Ovary (tissue), 9 donors: ENCODE results near the gene FGD5. TPM values are rescaled to one million over a fixed set of nuclear protein-coding genes. Genes with fewer than 3 reads are reported as not detected.

Experiments used
- DNase-seq, 5 donors: peaks; one replicate each; pipeline ENCODE4 v3.0.0-alpha.2; 2019 to 2020
- H3K27ac ChIP-seq, 2 donors: fragments of 200-600 bp; one replicate each; pipeline versions ENCODE4 v1.5.1 to v1.8.0; 2019 to 2022
- H3K27me3 ChIP-seq: fragments of 200-600 bp; one replicate; pipeline ENCODE4 v1.8.0; 2022
- H3K36me3 ChIP-seq: fragments of 200-600 bp; sonication (generic); one replicate; pipeline ENCODE4 v1.5.1; 2019
- H3K4me1 ChIP-seq: one replicate; pipeline ENCODE4 v1.8.1; 2013; ENCODE audit warnings: mild to moderate bottlenecking, moderate library complexity; ENCODE audit not compliant: insufficient read depth
- H3K4me3 ChIP-seq: fragments of 200-600 bp; sonication (generic); one replicate; pipeline ENCODE4 v1.5.1; 2017
- H3K9me3 ChIP-seq, 2 donors: fragments of 200-600 bp in 1 of 2; sonication (generic) in 1 of 2; one replicate each; pipeline versions ENCODE4 v1.5.1 to v1.8.1; 2013 to 2019; ENCODE audit warnings: mild to moderate bottlenecking in 1 of 2, moderate library complexity in 1 of 2
- EP300 ChIP-seq: sonication (generic); formaldehyde crosslinking; IDR thresholded peaks from one replicate; pipeline ENCODE4 v1.6.1; 2017; ENCODE audit warnings: antibody characterized with exemption
- POLR2A ChIP-seq: fragments of 450-650 bp; IDR thresholded peaks from one replicate; pipeline ENCODE4 v1.6.1; 2017; ENCODE audit warnings: antibody characterized with exemption, mild to moderate bottlenecking, moderate library complexity
- WGBS, 3 donors: extraction: QIAGEN DNeasy Blood & Tissue Kit in 1 of 3; methylation state at CpG; one replicate each; pipeline versions ENCODE4 v1.1.5 to v1.1.7; 2013 to 2017; 5-methylcytosine and 5-hydroxymethylcytosine counted together
- intact Hi-C, 4 donors: fragments of 100-400 bp; cut with DNase I; formaldehyde crosslinking; loops; one replicate each; pipeline versions ENCODE4 v1.11.0 to v1.15.1; 2022 to 2023
- polyA plus RNA-seq, 2 donors: library from polyadenylated mRNA; stranded (reverse); fragments of 200-250 nt in 1 of 2; fragments of 350-450 nt in 1 of 2; fragmentation: Illumina TruSeq in 1 of 2; extraction: RNeasy Lipid Tissue Mini Kit (QIAGEN cat#74804) in 1 of 2; gene quantifications; one replicate each; pipeline ENCODE4 v1.2.3, GENCODE V29; 2013 to 2014
- total RNA-seq, 7 donors: library from RNA; depleted of rRNA in 2 of 7; stranded (reverse); fragments of >200 nt in 2 of 7; fragmentation: NEBNext Ultra II Directional in 3 of 7; extraction: Animal tissue kit (Norgen Biotek cat#: 25700) in 3 of 7; gene quantifications; one replicate each; pipeline versions ENCODE4 v1.1.0 to v1.2.4, GENCODE V29; 2016 to 2023
- TF ChIP-seq, protein P1 (sequence below), 3 donors: fragments of 450-650 bp in 2 of 3; fragments of 200-600 bp in 1 of 3; IDR thresholded peaks; one replicate each; pipeline versions ENCODE4 v1.5.1 to v1.8.0; 2016 to 2022; ENCODE audit warnings: antibody characterized with exemption in 3 of 3, mild to moderate bottlenecking in 1 of 3
- donor health status: DM: no; HTN: no; CAD: no; lungs with moderate emphysema.
- donor health status: DM: no; HTN: no; CAD: no.
- donor health status: Bipolar disorder and iron deficiency.
- donor health status: DM: yes; HTN: yes; CAD: no.
- donor health status: DM: no; HTN: no; CAD: no.
- donor health status: DM: yes; HTN: yes; CAD: no.

The FGD5 gene
- total and polyA plus RNA-seq, 9 donors: 5.1 to 38.3 (median 13.0) TPM

DNA sequence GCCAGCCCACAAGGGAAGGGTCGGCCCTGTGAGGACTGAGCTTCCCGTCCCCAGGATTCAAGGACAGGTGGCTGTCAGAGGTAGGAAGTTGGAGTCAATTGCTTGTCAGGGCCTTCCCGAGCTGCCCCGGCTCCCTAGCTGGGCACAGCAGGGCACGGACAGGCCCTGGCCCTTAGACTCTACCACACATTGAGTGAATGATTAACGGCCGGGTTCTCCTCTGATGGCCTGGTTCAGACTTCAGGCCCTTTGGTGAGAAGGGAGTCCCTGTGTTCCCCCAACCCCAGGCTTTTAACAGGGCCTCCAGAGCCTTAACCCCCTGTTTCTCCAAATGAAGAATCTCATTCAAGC is 16.4 kb upstream of the FGD5 start:
- Histone ChIP-seq H3K36me3 (no peaks in the 10 kb centered on the region), H3K27me3 (no peaks in the 10 kb centered on the region), H3K27ac (no peak overlapping the region), H3K4me1 (no peaks in the 10 kb centered on the region), H3K9me3 (no peaks in the 10 kb centered on the region), H3K4me3 (no peak overlapping the region)
- no peak for TF ChIP-seq POLR2A
- no peak for TF ChIP-seq EP300
- TF ChIP-seq, protein P1, sequence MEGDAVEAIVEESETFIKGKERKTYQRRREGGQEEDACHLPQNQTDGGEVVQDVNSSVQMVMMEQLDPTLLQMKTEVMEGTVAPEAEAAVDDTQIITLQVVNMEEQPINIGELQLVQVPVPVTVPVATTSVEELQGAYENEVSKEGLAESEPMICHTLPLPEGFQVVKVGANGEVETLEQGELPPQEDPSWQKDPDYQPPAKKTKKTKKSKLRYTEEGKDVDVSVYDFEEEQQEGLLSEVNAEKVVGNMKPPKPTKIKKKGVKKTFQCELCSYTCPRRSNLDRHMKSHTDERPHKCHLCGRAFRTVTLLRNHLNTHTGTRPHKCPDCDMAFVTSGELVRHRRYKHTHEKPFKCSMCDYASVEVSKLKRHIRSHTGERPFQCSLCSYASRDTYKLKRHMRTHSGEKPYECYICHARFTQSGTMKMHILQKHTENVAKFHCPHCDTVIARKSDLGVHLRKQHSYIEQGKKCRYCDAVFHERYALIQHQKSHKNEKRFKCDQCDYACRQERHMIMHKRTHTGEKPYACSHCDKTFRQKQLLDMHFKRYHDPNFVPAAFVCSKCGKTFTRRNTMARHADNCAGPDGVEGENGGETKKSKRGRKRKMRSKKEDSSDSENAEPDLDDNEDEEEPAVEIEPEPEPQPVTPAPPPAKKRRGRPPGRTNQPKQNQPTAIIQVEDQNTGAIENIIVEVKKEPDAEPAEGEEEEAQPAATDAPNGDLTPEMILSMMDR (IDR thresholded peaks at IDR 0.05): no peak
- no peak for DNase-seq
- intact Hi-C loops: no loop called here
- WGBS, 3 donors: 80 to 85% (median 84%) methylated on average over 7 of the region's 7 CpGs

DNA sequence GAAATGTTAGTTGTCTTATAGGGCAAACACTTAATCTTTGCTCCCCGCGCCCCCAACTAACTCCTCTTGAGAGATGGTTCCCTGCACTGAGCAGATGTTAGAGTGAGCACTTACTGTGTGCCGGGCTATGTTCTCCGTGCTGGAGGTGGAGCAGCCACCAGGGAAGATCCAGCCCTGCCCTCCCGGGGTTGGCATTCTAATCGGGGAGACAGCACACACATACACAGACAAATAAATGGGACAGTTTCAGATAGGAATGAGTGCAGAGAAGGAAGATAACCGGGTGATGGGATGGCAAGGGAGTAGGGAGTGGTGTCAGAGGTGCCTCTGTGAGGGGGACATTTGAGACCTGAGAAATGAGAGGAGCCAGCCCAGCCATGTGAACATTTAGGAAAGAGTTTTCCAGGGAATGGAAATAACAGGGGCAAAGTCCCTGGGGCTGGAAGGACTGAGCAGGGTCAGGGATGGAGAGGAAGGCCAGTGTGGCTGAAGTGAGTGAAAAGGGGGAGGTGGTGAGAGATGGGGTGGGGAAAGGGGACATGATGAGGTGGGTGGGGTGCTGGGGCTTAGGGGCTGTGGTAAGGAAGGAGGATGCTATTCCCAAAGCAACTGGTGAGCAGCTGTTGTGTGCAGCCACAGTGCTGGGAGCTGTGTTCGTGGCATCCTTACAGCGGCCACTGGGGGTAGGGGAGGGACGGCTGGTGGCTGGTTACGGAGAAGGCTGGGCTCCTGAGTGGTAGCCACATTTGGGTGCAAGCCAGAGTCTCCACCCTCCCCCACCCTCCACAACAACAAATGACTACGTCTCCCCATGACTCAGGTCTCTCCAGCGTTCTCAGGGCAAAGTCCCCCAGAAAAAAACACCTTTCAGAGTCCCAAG is 15.4 kb upstream of the FGD5 start:
- Histone ChIP-seq H3K4me3 (no peak overlapping the region), H3K27me3 (no peaks in the 10 kb centered on the region), H3K4me1 (no peaks in the 10 kb centered on the region), H3K9me3 (no peaks in the 10 kb centered on the region), H3K27ac (no peak overlapping the region), H3K36me3 (no peaks in the 10 kb centered on the region)
- TF ChIP-seq EP300 (no peak), POLR2A (no peak)
- TF ChIP-seq, protein P1 (IDR thresholded peaks at IDR 0.05): no peak
- WGBS, 3 donors: 62 to 70% (median 66%) methylated on average over 13 of the region's 13 CpGs
- peak in 1 of 5 donors; percentile 29 for DNase-seq
- intact Hi-C loops: no loop called here

DNA sequence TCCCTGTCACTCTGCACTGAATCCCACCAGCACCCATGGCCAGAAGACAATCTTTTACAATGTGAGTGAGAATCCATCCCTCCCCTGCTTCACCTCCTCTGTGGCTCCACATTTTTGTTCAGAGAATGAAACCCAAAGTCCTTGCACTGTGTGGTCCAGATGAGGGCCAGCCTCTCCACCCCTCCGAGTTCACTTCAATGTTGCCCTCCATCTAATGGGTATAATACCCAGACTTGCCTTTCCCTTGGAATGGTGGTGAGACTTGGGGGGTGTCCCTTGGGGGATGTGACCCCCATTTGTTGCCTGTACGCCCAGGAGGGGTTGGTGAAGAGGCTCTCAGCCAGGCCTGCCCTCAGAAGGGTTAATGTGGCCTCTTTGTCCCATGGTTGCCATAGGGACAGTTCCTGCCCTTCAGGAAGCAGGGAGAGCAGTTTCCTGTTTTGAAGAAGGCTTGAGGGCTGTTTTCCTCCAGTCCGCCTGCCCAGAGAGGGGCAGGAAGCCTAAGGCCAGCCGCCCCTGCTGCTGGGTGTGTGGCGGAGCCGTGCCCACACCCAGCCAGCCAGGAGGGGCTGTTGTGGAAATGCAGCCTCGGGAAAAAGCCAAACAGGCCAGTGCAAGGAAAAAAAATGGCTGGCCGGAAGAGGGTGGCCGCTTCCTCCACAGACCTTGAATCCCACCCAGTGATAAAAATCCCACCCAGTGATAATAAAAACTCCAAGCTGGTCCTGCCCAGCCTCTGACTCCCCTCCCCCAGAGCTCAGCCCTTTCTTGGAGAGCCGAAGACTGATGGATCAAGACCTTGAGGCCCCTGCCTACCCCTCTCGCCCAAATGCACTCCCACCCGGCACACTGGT is 14.6 kb upstream of the FGD5 start:
- Histone ChIP-seq H3K4me3 (no peak overlapping the region), H3K27ac (no peak overlapping the region), H3K36me3 (no peaks in the 10 kb centered on the region), H3K4me1 (no peaks in the 10 kb centered on the region), H3K9me3 (no peaks in the 10 kb centered on the region), H3K27me3 (no peaks in the 10 kb centered on the region)
- 49 to 63% (median 59%) methylated on average over 12 of the region's 12 CpGs for WGBS, 3 donors
- DNase-seq: no peak
- intact Hi-C loops: no loop called here
- TF ChIP-seq, protein P1 (IDR thresholded peaks at IDR 0.05): no peak
- no peak for TF ChIP-seq EP300
- no peak for TF ChIP-seq POLR2A

DNA sequence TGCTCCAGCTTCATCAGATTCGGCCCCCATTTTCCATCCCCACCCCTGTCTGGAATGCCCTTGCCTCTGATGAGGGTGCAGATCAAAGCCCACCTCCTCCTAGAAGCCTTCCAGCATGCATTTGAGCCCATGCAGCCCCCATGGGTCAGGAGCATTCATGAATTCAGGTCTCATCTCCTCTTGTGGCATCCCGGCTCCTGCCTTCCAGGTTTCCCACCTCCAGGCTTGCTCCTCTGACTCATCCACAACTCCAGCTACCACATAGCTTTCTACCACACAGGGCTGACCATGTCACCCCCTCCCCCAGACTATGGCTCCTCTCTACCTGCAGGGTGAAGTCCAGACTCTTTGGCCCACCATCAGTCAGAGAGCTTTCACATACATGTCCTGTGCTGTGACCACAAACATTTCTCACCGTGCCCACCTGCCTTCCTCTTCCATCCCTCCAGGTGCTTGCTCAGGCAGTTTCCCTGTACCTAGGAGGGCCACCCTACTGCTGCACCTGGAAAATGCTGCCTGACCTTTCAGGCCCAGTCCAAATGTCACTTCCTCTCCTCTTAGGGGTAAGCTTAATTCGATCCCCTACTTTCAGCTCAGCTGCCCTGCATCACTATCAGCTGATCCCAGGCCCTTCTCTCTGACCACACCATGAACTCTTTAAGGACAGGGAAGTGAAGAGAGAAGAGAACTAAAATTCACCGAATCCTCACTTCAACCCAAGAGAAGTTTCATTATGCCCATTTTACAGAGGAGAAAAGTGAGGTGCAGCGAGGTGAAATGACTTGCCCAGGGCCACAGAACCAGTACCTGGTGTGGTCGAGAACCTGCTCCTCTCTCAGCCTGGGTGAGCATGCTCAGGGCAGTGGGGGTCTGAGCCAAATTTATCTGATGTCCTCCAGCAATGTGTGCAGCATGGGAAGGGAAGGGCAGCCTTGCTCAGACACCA is 13.7 kb upstream of the FGD5 start:
- Histone ChIP-seq H3K4me1 (no peaks in the 10 kb centered on the region), H3K36me3 (no peaks in the 10 kb centered on the region), H3K4me3 (no peak overlapping the region), H3K27me3 (no peaks in the 10 kb centered on the region), H3K27ac (no peak overlapping the region), H3K9me3 (no peaks in the 10 kb centered on the region)
- intact Hi-C loops: no loop called here
- TF ChIP-seq EP300 (no peak), POLR2A (no peak)
- TF ChIP-seq, protein P1 (IDR thresholded peaks at IDR 0.05): no peak
- DNase-seq: no peak
- WGBS, 3 donors: 72 to 79% (median 77%) methylated on average over 7 of the region's 7 CpGs
